ENCODE results near the gene TCIRG1. TPM values are rescaled to one million over a fixed set of nuclear protein-coding genes. Genes with fewer than 3 reads are reported as not detected.

Gene TCIRG1
- total and polyA plus RNA-seq, 7 donors: 10.9 to 20.1 (median 11.8) TPM

DNA sequence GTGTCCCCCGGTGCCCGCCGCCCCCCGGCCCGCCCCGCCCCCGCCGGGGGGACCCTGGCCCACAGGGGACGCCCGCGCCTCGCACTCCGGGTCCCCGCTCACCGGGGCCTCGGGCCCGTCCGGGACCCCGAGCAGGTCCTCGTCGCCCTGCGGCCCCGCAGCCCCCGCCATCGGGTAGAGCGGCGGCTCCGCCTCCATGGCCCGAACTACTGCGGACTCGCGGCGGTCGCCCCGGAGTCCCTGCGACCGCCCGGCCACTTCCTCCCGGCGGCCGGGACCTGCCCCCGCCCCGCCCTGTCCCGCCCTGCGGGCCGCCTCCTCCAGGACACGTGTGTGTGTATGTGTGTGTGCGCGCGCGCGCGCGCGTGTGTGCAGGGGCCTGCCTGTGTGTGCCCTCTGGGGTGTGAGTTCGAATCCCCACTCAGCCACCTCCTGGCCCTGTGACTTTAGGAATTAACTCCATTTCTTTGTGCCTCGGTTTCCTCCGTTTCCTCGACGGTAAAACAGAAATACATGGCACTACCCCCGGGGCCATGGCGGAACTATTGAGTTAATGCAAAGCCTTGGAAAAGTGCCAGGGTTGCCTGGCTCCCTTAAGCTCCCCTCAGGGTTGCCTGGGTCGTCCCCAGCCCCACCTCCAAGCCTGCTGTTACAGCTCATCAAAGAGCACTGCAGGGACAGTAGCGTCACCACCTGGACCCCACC, 34.8 kb upstream of the TCIRG1 start, which contains the start of gene UNC93B1:
Gene UNC93B1 (minus strand): TSS at position 252 of the 705 bp plus-strand sequence. CDS start 54 bp downstream, at position 198.
- Histone ChIP-seq H3K27ac (peak within 1 kb of the TSS; percentile 10), H3K27me3 (ENCODE audit: insufficient read depth in 3 of 3, low read length in 2 of 3) (peaks cover 0 to 5% (median 4%) of the 10 kb centered on the region in 3 donors), H3K4me3 (peak within 1 kb of the TSS; percentile 68), H3K36me3 (ENCODE audit: insufficient read depth in 1 of 2, low read depth in 1 of 2) (no peaks in the 10 kb centered on the region), H3K9me3 (no peaks in the 10 kb centered on the region), H3K4me1 (no peaks in the 10 kb centered on the region)
- TF ChIP-seq, protein P1, sequence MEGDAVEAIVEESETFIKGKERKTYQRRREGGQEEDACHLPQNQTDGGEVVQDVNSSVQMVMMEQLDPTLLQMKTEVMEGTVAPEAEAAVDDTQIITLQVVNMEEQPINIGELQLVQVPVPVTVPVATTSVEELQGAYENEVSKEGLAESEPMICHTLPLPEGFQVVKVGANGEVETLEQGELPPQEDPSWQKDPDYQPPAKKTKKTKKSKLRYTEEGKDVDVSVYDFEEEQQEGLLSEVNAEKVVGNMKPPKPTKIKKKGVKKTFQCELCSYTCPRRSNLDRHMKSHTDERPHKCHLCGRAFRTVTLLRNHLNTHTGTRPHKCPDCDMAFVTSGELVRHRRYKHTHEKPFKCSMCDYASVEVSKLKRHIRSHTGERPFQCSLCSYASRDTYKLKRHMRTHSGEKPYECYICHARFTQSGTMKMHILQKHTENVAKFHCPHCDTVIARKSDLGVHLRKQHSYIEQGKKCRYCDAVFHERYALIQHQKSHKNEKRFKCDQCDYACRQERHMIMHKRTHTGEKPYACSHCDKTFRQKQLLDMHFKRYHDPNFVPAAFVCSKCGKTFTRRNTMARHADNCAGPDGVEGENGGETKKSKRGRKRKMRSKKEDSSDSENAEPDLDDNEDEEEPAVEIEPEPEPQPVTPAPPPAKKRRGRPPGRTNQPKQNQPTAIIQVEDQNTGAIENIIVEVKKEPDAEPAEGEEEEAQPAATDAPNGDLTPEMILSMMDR (IDR thresholded peaks at IDR 0.05): no peak
- intact Hi-C loops (cut with DNase I): no loop called here
- DNase-seq (peak; percentile 91 to 95), ATAC-seq (peak; percentile 82 to 92 (median 88))
- WGBS, 3 donors: 3 to 5% (median 4%) methylated on average over 30 to 64 of the region's 64 CpGs

DNA sequence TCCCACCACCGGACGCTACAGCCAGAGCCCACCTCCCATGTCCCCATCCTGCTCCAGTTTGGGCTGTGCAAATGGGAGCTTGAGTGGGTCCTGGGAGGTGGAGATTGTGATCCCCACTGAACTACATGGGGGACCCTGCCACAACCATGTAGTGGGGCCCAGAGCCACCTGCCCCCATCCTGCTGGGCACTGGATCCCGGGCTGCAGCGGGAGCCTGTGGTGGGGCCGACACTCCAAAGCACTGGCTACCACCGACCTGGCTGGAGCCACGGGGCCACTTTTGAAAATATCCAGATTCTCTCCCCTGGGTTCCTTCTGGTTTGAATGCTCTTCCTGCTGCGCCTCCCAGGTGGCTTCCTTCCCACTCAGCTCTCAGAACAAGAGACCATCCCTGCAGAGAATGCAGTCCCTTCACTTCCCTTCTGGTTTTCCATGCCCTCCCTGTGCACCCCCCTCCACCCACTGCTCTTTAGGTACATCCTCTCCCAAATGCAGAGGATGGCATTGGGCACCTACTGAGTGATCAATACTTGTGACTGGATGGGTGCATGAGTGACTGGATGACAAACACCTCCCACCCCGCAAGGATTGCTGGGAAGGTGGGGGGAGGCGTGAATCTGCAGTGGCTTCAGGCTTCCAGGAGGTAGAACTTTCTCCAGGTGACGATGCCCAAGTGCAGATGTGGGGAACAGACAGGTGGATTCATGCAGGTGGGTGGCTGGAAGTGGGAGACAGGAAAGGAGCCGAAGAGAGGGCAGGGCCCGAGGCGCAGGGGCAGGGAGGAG, 34.1 kb upstream of the TCIRG1 start:
- intact Hi-C loops (cut with DNase I): no loop called here

DNA sequence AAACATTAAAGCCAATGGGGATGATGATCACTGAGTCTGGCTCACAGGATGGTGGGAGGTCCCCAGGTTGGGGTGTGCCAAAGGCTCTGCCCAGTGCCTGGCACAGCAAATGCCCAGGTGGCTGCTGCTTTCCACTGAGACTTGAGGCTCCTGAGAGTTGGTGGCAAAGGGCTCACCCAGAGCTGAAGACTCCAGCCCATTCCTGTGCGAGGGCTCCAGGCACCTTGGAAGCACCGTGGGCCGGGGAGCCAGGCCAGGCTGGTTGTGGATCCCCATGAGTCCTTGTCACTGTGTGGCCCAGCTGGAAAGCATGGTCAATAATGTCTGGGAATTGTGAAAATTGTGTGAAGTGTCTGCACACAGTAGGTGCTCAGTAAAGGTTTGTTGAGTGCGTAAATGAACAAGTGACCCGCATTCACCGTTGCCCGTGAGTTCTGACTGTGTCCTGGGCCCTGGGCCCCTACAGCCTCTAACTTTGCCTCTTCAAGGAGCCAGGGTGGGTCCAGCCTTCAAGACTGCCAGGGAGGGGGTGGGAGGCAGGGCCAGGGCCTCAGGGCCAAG, 32.1 kb upstream of the TCIRG1 start:
- H3K9me3 ChIP-seq: no peaks in the 10 kb centered on the region
- 96 to 100% (median 97%) methylated on average over 7 of the region's 7 CpGs for WGBS, 3 donors
- TF ChIP-seq, protein P1 (IDR thresholded peaks at IDR 0.05): no peak
- no peaks in the 10 kb centered on the region for H3K36me3 ChIP-seq (ENCODE audit: insufficient read depth in 1 of 2, low read depth in 1 of 2)
- H3K4me3 ChIP-seq: no peak overlapping the region
- DNase-seq: peak in 1 of 2 donors; percentile 38
- peaks cover 0 to 5% (median 4%) of the 10 kb centered on the region in 3 donors for H3K27me3 ChIP-seq (ENCODE audit: insufficient read depth in 3 of 3, low read length in 2 of 3)
- ATAC-seq: no peak
- intact Hi-C loops (cut with DNase I): no loop called here
- H3K27ac ChIP-seq: no peak overlapping the region
- H3K4me1 ChIP-seq: peaks cover 16% of the 10 kb centered on the region

More for the DNA sequence above, 34.1 kb upstream of the TCIRG1 start:
- Histone ChIP-seq H3K4me1 (peaks cover 2% of the 10 kb centered on the region), H3K36me3 (ENCODE audit: insufficient read depth in 1 of 2, low read depth in 1 of 2) (no peaks in the 10 kb centered on the region), H3K4me3 (peak overlapping the region; percentile 68), H3K27ac (no peak overlapping the region), H3K27me3 (ENCODE audit: insufficient read depth in 3 of 3, low read length in 2 of 3) (peaks cover 0 to 5% (median 4%) of the 10 kb centered on the region in 3 donors), H3K9me3 (no peaks in the 10 kb centered on the region)
- ATAC-seq (no peak), DNase-seq (no peak)
- 65 to 75% (median 72%) methylated on average over 14 of the region's 14 CpGs for WGBS, 3 donors
- TF ChIP-seq, protein P1 (IDR thresholded peaks at IDR 0.05): no peak

DNA sequence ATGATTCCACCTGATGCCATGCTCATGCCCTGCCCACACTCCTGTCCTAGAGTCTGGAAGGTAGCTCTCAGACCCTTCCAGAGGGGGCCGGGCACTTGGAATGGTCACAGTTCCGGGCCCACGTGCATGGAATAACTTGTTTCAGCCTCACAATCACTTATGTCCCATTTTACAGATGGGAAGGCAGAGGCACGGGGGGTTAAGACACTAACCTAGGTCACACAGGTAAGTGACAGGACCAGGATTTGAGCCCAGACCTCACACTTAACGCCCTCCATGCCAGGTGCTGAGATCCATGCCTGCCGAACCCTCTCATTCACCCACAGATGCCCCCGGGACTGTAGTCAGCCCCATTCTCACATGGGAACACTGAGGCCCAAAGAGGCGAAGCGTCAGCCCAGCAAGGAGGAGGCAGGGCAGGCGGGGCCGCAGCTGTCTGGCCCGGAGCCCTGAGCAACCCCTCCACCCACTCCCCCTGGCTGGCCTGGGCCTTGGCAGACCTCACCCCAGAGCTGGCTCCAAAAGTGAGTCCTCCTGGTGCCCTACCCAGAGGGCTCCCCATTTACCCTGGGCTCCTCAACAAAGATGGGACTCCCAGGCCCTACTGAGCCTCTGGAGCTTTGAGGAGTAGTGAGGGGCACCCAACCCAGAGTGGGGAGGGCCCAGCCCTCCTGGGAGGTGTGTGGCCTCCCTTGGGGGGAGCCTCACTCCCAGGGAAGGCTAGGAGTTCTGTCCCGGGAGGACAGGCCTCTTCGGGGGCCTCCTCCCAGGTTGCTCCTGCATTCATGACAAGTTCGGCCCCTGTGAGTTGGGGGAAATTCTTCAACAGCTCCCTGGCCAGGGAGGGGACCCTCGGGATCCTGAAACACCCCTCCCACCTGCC, 31.1 kb upstream of the TCIRG1 start:
- peaks cover 16% of the 10 kb centered on the region for H3K4me1 ChIP-seq
- H3K4me3 ChIP-seq: no peak overlapping the region
- 70 to 79% (median 76%) methylated on average over 14 to 16 of the region's 16 CpGs for WGBS, 3 donors
- H3K27ac ChIP-seq: no peak overlapping the region
- ATAC-seq (no peak), DNase-seq (no peak)
- peaks cover 0 to 5% (median 4%) of the 10 kb centered on the region in 3 donors for H3K27me3 ChIP-seq (ENCODE audit: insufficient read depth in 3 of 3, low read length in 2 of 3)
- H3K36me3 ChIP-seq (ENCODE audit: insufficient read depth in 1 of 2, low read depth in 1 of 2): no peaks in the 10 kb centered on the region
- no peaks in the 10 kb centered on the region for H3K9me3 ChIP-seq
- TF ChIP-seq, protein P1 (IDR thresholded peaks at IDR 0.05): no peak
- intact Hi-C loops (cut with DNase I): no loop called here
